Lung (tissue), 12 donors: ENCODE measurements around the gene TBC1D9B. TPM values are rescaled to one million over a fixed set of nuclear protein-coding genes. Genes with fewer than 3 reads are reported as not detected.

Experiments
- ATAC-seq: fragments of 200-7000 bp; cut with Tn5 transposase; one replicate; pipeline ENCODE4 v1.9.1; 2020; ENCODE audit warnings: moderate number of reproducible peaks; ENCODE audit not compliant: insufficient read depth, low FRiP score
- DNase-seq, 3 donors: peaks; one replicate each; pipeline ENCODE4 v3.0.0-alpha.2; 2013 to 2017
- H3K27ac ChIP-seq, 2 donors: one replicate each; pipeline ENCODE4 v1.5.1; 2013; ENCODE audit warnings: mild to moderate bottlenecking in 2 of 2, moderate library complexity in 2 of 2, control low read depth in 1 of 2, inconsistent platforms in 1 of 2, low read depth in 1 of 2, low read length in 1 of 2
- H3K27me3 ChIP-seq, 3 donors: one replicate each; pipeline ENCODE4 v1.5.1; 2013; ENCODE audit warnings: low read length in 2 of 3; ENCODE audit not compliant: control insufficient read depth in 3 of 3, insufficient read depth in 3 of 3
- H3K36me3 ChIP-seq, 4 donors: one replicate each; pipeline ENCODE4 v1.5.1; 2013; ENCODE audit warnings: low read length in 4 of 4, mild to moderate bottlenecking in 1 of 4, moderate library complexity in 1 of 4; ENCODE audit not compliant: control insufficient read depth in 4 of 4, insufficient read depth in 4 of 4
- H3K4me1 ChIP-seq, 5 donors: one replicate each; pipeline ENCODE4 v1.5.1; 2013; ENCODE audit warnings: low read length in 5 of 5, mild to moderate bottlenecking in 2 of 5, moderate library complexity in 1 of 5; ENCODE audit not compliant: control insufficient read depth in 5 of 5, insufficient read depth in 5 of 5
- H3K4me3 ChIP-seq: one replicate; pipeline ENCODE4 v1.5.1; 2013; ENCODE audit warnings: mild to moderate bottlenecking, control low read depth, moderate library complexity
- H3K9ac ChIP-seq, 2 donors: one replicate each; pipeline ENCODE4 v1.5.1; 2013; ENCODE audit warnings: low read length in 2 of 2, control low read depth in 1 of 2; ENCODE audit not compliant: insufficient read depth in 1 of 2
- H3K9me3 ChIP-seq, 4 donors: one replicate each; pipeline ENCODE4 v1.5.1; 2013; ENCODE audit warnings: low read length in 3 of 4, mild to moderate bottlenecking in 1 of 4, moderate library complexity in 1 of 4; ENCODE audit not compliant: control insufficient read depth in 4 of 4, insufficient read depth in 3 of 4
- CTCF ChIP-seq: IDR thresholded peaks from 2 replicates; pipeline ENCODE4 v1.5.1; 2012; ENCODE audit warnings: mild to moderate bottlenecking; ENCODE audit errors: control extremely low read depth, extremely low read depth
- WGBS, 2 donors: extraction: QIAGEN DNeasy Blood & Tissue Kit; methylation state at CpG; one replicate each; pipeline ENCODE4 v1.1.7; 2013; 5-methylcytosine and 5-hydroxymethylcytosine counted together
- polyA plus RNA-seq, 2 donors: library from polyadenylated mRNA; stranded (reverse); fragments of 200-250 nt; gene quantifications; one replicate each; pipeline ENCODE4 v1.2.1, GENCODE V29; 2013
- total RNA-seq, 2 donors: library from RNA; depleted of rRNA in 1 of 2; stranded (reverse); fragments of >200 nt in 1 of 2; gene quantifications; one replicate each; pipeline ENCODE4 v1.2.1, GENCODE V29; 2014 to 2021
- donor health status: control.
- donor health status: control.
- donor health status: Bipolar disorder and iron deficiency.
- donor health status: healthy.
- donor health status: DM: yes; HTN: yes; CAD: no.

TBC1D9B gene
- total and polyA plus RNA-seq, 4 donors = 55.9 to 129 (median 66.6) TPM

GRCh38 chr5:179868541-179868940 is 39.2 kb downstream of the TBC1D9B start:
- Histone ChIP-seq H3K36me3 (peaks cover 8 to 77% (median 29%) of the 10 kb centered on the region in 4 donors), H3K27me3 (no peaks in the 10 kb centered on the region), H3K9ac (no peak overlapping the region), H3K9me3 (no peaks in the 10 kb centered on the region), H3K27ac (no peak overlapping the region), H3K4me3 (no peak overlapping the region), H3K4me1 (peaks cover 0 to 4% (median 0%) of the 10 kb centered on the region in 5 donors)
- ATAC-seq = no peak
- WGBS, 2 donors = 94 to 97% methylated on average over 14 of the region's 14 CpGs
- no peak for TF ChIP-seq CTCF
- no peak for DNase-seq

- H3K4me3 ChIP-seq = no peak overlapping the region
- no peaks in the 10 kb centered on the region for H3K27me3 ChIP-seq
- peaks cover 0 to under 1% (median 0%) of the 10 kb centered on the region in 4 donors for H3K9me3 ChIP-seq
- no peak overlapping the region for H3K9ac ChIP-seq
- WGBS, 2 donors = 93 to 96% methylated on average over 11 of the region's 11 CpGs
- H3K36me3 ChIP-seq = peaks cover 9 to 76% (median 30%) of the 10 kb centered on the region in 4 donors
- peaks cover 0 to 4% (median 0%) of the 10 kb centered on the region in 5 donors for H3K4me1 ChIP-seq
- H3K27ac ChIP-seq = no peak overlapping the region
- DNase-seq = no peak
- no peak for ATAC-seq
- TF ChIP-seq CTCF = no peak
Observed at GRCh38 chr5:179867476-179867875, 40.2 kb downstream of the TBC1D9B start.

- no peak overlapping the region for H3K27ac ChIP-seq
- peaks cover 0 to 2% (median 0%) of the 10 kb centered on the region in 4 donors for H3K9me3 ChIP-seq
- no peak for TF ChIP-seq CTCF
- H3K36me3 ChIP-seq = peaks cover 9 to 76% (median 33%) of the 10 kb centered on the region in 4 donors
- H3K27me3 ChIP-seq = no peaks in the 10 kb centered on the region
- no peak overlapping the region for H3K9ac ChIP-seq
- DNase-seq (no peak), ATAC-seq (no peak)
- WGBS, 2 donors = 93 to 96% methylated on average over 6 of the region's 6 CpGs
- H3K4me1 ChIP-seq = peaks cover 0 to 4% (median 0%) of the 10 kb centered on the region in 5 donors
- no peak overlapping the region for H3K4me3 ChIP-seq
Observed at GRCh38 chr5:179867079-179867465, 40.6 kb downstream of the TBC1D9B start.
